Endodermal cell (in vitro differentiated cells): ENCODE measurements around the gene TSPAN15. TPM values are rescaled to one million over a fixed set of nuclear protein-coding genes. Genes with fewer than 3 reads are reported as not detected.

Experiments used
- DNase-seq: peaks from one replicate; pipeline ENCODE4 v3.0.0-alpha.2; 2017
- H3K27ac ChIP-seq: 2 replicates; pipeline ENCODE4 v1.5.1; 2013; ENCODE audit warnings: mild to moderate bottlenecking, low read depth, low read length, moderate library complexity
- H3K27me3 ChIP-seq: 2 replicates; pipeline ENCODE4 v1.6.1; 2013; ENCODE audit warnings: mild to moderate bottlenecking, low read length, moderate library complexity; ENCODE audit not compliant: insufficient read depth, control insufficient read depth, poor library complexity, severe bottlenecking
- H3K36me3 ChIP-seq: 2 replicates; pipeline ENCODE4 v1.7.0; 2013; ENCODE audit warnings: mild to moderate bottlenecking, low read length, moderate library complexity; ENCODE audit not compliant: control insufficient read depth, insufficient read depth
- H3K4me1 ChIP-seq: one replicate; pipeline ENCODE4 v1.7.0; 2013; ENCODE audit warnings: low read length; ENCODE audit not compliant: control insufficient read depth, insufficient read depth
- H3K4me3 ChIP-seq: 2 replicates; pipeline ENCODE4 v1.5.1; 2013; ENCODE audit warnings: mild to moderate bottlenecking, low read length, moderate library complexity
- H3K9ac ChIP-seq: 2 replicates; pipeline ENCODE4 v1.6.1; 2013; ENCODE audit warnings: mild to moderate bottlenecking, low read length, moderate library complexity; ENCODE audit not compliant: poor library complexity, severe bottlenecking; ENCODE audit errors: extremely low read depth
- H3K9me3 ChIP-seq: 2 replicates; pipeline ENCODE4 v1.6.1; 2013; ENCODE audit warnings: mild to moderate bottlenecking, low read length, moderate library complexity; ENCODE audit not compliant: control insufficient read depth
- H3K27ac Mint-ChIP-seq: 2 replicates; pipeline ENCODE4 v1.8.0; 2020; ENCODE audit warnings: mixed read lengths
- H3K27me3 Mint-ChIP-seq: 2 replicates; pipeline ENCODE4 v1.8.0; 2021; ENCODE audit warnings: mild to moderate bottlenecking, mixed read lengths; ENCODE audit not compliant: insufficient read depth
- H3K36me3 Mint-ChIP-seq: 2 replicates; pipeline ENCODE4 v1.8.0; 2020; ENCODE audit warnings: low read depth, mixed read lengths
- H3K4me1 Mint-ChIP-seq: 2 replicates; pipeline ENCODE4 v1.8.0; 2020; ENCODE audit warnings: mixed read lengths
- H3K4me3 Mint-ChIP-seq: 2 replicates; pipeline ENCODE4 v1.8.0; 2020; ENCODE audit warnings: mild to moderate bottlenecking, moderate library complexity, mixed read lengths
- H3K9me3 Mint-ChIP-seq: 2 replicates; pipeline ENCODE4 v1.8.0; 2020; ENCODE audit warnings: mild to moderate bottlenecking, mixed read lengths
- WGBS, 2 experiments: methylation state at CpG; one replicate each; pipeline versions ENCODE4 v1.1.5 to v1.1.7; 2013; ENCODE audit warnings: missing lambda C conversion rate in 2 of 2, mixed read lengths in 1 of 2; ENCODE audit not compliant: insufficient coverage in 1 of 2, insufficient read length in 1 of 2; 5-methylcytosine and 5-hydroxymethylcytosine counted together
- total RNA-seq, 2 donors: library from RNA; stranded (reverse); fragmentation: NEBNext Ultra II Directional in 1 of 2; extraction: Animal tissue kit (Norgen Biotek cat#: 25700) in 1 of 2; gene quantifications; 2 replicates in 1 of 2; 3 replicates in 1 of 2; pipeline ENCODE4 v1.2.1, GENCODE V29; 2021
- TF ChIP-seq, protein P1 (sequence below): fragments of 200-600 bp; sonication (generic); conservative IDR thresholded peaks from 2 replicates; pipeline ENCODE4 v1.5.0; 2021; ENCODE audit warnings: antibody characterized with exemption, mild to moderate bottlenecking

TSPAN15 gene
- total RNA-seq, 2 donors from 2014 or later: 10.1 to 15.8 TPM

GRCh38 chr10:69405221-69405620 is 46.0 kb upstream of the TSPAN15 start:
- Histone ChIP-seq H3K9me3 (no peaks in the 10 kb centered on the region), H3K4me3 (no peak overlapping the region), H3K4me1 (no peaks in the 10 kb centered on the region), H3K27ac (no peak overlapping the region), H3K27me3 (no peaks in the 10 kb centered on the region), H3K36me3 (no peaks in the 10 kb centered on the region), H3K9ac (no peak overlapping the region)
- 83 to 86% methylated on average over 2 to 4 of the region's 4 CpGs for WGBS, 2 experiments
- H3K9me3 Mint-ChIP-seq: no peaks in the 10 kb centered on the region
- H3K4me1 Mint-ChIP-seq: peaks cover 10% of the 10 kb centered on the region
- TF ChIP-seq, protein P1, sequence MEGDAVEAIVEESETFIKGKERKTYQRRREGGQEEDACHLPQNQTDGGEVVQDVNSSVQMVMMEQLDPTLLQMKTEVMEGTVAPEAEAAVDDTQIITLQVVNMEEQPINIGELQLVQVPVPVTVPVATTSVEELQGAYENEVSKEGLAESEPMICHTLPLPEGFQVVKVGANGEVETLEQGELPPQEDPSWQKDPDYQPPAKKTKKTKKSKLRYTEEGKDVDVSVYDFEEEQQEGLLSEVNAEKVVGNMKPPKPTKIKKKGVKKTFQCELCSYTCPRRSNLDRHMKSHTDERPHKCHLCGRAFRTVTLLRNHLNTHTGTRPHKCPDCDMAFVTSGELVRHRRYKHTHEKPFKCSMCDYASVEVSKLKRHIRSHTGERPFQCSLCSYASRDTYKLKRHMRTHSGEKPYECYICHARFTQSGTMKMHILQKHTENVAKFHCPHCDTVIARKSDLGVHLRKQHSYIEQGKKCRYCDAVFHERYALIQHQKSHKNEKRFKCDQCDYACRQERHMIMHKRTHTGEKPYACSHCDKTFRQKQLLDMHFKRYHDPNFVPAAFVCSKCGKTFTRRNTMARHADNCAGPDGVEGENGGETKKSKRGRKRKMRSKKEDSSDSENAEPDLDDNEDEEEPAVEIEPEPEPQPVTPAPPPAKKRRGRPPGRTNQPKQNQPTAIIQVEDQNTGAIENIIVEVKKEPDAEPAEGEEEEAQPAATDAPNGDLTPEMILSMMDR: no peak
- H3K4me3 Mint-ChIP-seq: no peak overlapping the region
- no peaks in the 10 kb centered on the region for H3K27me3 Mint-ChIP-seq
- H3K27ac Mint-ChIP-seq: no peak overlapping the region
- no peak for DNase-seq
- H3K36me3 Mint-ChIP-seq: peaks cover 20% of the 10 kb centered on the region

GRCh38 chr10:69406302-69406811 is 44.9 kb upstream of the TSPAN15 start:
- peaks cover 10% of the 10 kb centered on the region for H3K36me3 Mint-ChIP-seq

DNA sequence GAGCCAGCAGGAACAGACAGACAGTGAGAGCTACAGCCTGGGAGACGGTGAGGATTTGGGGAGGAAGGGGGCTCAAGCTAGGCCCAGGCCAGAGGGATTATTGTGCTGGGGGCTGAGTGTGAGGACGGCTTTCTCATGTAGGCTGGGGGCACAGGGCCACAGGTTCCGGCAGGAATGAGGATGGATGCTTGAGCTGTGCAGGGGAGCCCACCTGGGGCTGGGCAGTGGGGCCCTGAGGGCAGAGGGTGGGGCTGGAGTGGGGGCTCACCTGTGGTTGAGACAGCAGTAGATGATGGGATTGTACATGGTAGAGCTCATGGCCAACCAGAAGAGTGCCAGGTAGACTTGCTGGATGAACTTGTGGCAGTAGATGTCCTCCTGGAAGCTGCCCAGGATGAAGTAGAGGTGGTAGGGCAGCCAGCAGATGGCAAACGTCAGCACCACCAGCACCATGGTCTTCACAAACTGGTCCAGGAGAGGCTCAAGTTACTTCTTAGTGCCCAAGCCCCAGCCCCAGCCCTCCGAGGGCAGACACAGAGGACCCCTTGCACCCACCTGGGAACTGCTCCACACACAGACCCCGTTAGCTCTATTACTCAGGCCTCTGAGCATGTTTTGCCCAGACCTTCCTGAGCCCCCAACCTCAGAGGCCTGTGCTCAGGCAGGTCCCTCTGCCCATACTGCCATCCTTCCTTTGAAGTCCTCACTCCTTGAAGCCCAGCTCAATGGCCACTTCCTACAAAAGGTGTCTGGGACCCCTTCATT is 44.3 kb upstream of the TSPAN15 start:
- no peak overlapping the region for H3K9ac ChIP-seq

More at GRCh38 chr10:69406302-69406811, 44.9 kb upstream of the TSPAN15 start:
- Histone ChIP-seq H3K9me3 (no peaks in the 10 kb centered on the region), H3K4me1 (no peaks in the 10 kb centered on the region), H3K36me3 (no peaks in the 10 kb centered on the region), H3K27me3 (no peaks in the 10 kb centered on the region), H3K27ac (no peak overlapping the region), H3K4me3 (no peak overlapping the region), H3K9ac (no peak overlapping the region)
- peak; percentile 71 for DNase-seq
- H3K4me3 Mint-ChIP-seq: no peak overlapping the region
- WGBS, 2 experiments: 25 to 64% methylated on average over 1 to 5 of the region's 5 CpGs
- H3K4me1 Mint-ChIP-seq: peaks cover 10% of the 10 kb centered on the region
- TF ChIP-seq, protein P1: no peak
- no peaks in the 10 kb centered on the region for H3K9me3 Mint-ChIP-seq
- H3K27ac Mint-ChIP-seq: peak overlapping the region; percentile 71
- peaks cover 4% of the 10 kb centered on the region for H3K27me3 Mint-ChIP-seq

More for the DNA sequence above, 44.3 kb upstream of the TSPAN15 start:
- Histone ChIP-seq H3K4me3 (no peak overlapping the region), H3K27ac (no peak overlapping the region), H3K27me3 (no peaks in the 10 kb centered on the region), H3K4me1 (no peaks in the 10 kb centered on the region), H3K9me3 (no peaks in the 10 kb centered on the region), H3K36me3 (no peaks in the 10 kb centered on the region)
- H3K27ac Mint-ChIP-seq: peak overlapping the region; percentile 71
- no peaks in the 10 kb centered on the region for H3K9me3 Mint-ChIP-seq
- H3K4me3 Mint-ChIP-seq: no peak overlapping the region
- 87 to 94% methylated on average over 5 to 6 of the region's 6 CpGs for WGBS, 2 experiments
- peaks cover 4% of the 10 kb centered on the region for H3K27me3 Mint-ChIP-seq
- peaks cover 5% of the 10 kb centered on the region for H3K36me3 Mint-ChIP-seq
- TF ChIP-seq, protein P1: no peak
- no peak for DNase-seq
- H3K4me1 Mint-ChIP-seq: peaks cover 10% of the 10 kb centered on the region
